Body of pancreas (tissue), 4 donors: ENCODE data around the gene PNKD. TPM values are rescaled to one million over a fixed set of nuclear protein-coding genes. Genes with fewer than 3 reads are reported as not detected.

Source experiments
- ATAC-seq: fragments of 150-250 bp; one replicate; pipeline ENCODE4 v1.9.1; 2016
- DNase-seq, 4 donors: peaks; one replicate each; pipeline ENCODE4 v3.0.0-alpha.2; 2019
- H3K27ac ChIP-seq, 4 donors: fragments of 200-600 bp; sonication (generic); 1 replicate in 3 of 4; 2 replicates in 1 of 4; pipeline versions ENCODE4 v1.5.1 to v1.6.1; 2016 to 2019; ENCODE audit warnings: mild to moderate bottlenecking in 1 of 4, mixed read lengths in 1 of 4, moderate library complexity in 1 of 4
- H3K27me3 ChIP-seq, 2 donors: fragments of 200-600 bp; sonication (generic); one replicate each; pipeline ENCODE4 v1.6.0; 2016; ENCODE audit warnings: mild to moderate bottlenecking in 1 of 2
- H3K36me3 ChIP-seq, 2 donors: fragments of 200-600 bp; sonication (generic); replicated peaks in 1 of 2; 2 replicates each; pipeline ENCODE4 v1.5.1; 2016; ENCODE audit warnings: low read depth in 2 of 2; ENCODE audit not compliant: insufficient read depth in 1 of 2
- H3K4me1 ChIP-seq: fragments of 200-600 bp; sonication (generic); one replicate; pipeline ENCODE4 v1.6.0; 2016
- H3K4me3 ChIP-seq, 2 donors: fragments of 200-600 bp; sonication (generic); 1 replicate in 1 of 2; 2 replicates in 1 of 2; pipeline ENCODE4 v1.5.1; 2016 to 2019
- H3K9me3 ChIP-seq, 3 donors: fragments of 200-600 bp; sonication (generic); 1 replicate in 2 of 3; 2 replicates in 1 of 3; pipeline ENCODE4 v1.5.1; 2016
- POLR2A ChIP-seq, 3 donors: fragments of 450-650 bp; IDR thresholded peaks; one replicate each; pipeline ENCODE4 v1.6.1; 2016; ENCODE audit warnings: antibody characterized with exemption in 3 of 3, mild to moderate bottlenecking in 2 of 3
- WGBS, 2 donors: methylation state at CpG; one replicate each; pipeline ENCODE4 v1.1.5; 2017; 5-methylcytosine and 5-hydroxymethylcytosine counted together
- intact Hi-C: fragments of 100-400 bp; cut with DNase I; formaldehyde crosslinking; loops from one replicate; pipeline ENCODE4 v1.15.1; 2023
- total RNA-seq, 2 donors: library from RNA; depleted of rRNA; stranded (reverse); fragments of >200 nt; gene quantifications; one replicate each; pipeline ENCODE4 v1.1.0, GENCODE V29; 2016
- TF ChIP-seq, protein P1 (sequence below), 7 experiments: fragments of 450-650 bp in 4 of 7; fragments of 200-600 bp in 3 of 7; sonication (generic) in 3 of 7; IDR thresholded peaks; one replicate each; pipeline ENCODE4 v1.5.1; 2016 to 2019; ENCODE audit warnings: antibody characterized with exemption in 7 of 7

Gene PNKD
- total RNA-seq, 2 donors from 2014 or later: 17.1 to 21.3 TPM

- no peaks in the 10 kb centered on the region for H3K9me3 ChIP-seq
- H3K4me3 ChIP-seq: no peak overlapping the region
- TF ChIP-seq, protein P1, sequence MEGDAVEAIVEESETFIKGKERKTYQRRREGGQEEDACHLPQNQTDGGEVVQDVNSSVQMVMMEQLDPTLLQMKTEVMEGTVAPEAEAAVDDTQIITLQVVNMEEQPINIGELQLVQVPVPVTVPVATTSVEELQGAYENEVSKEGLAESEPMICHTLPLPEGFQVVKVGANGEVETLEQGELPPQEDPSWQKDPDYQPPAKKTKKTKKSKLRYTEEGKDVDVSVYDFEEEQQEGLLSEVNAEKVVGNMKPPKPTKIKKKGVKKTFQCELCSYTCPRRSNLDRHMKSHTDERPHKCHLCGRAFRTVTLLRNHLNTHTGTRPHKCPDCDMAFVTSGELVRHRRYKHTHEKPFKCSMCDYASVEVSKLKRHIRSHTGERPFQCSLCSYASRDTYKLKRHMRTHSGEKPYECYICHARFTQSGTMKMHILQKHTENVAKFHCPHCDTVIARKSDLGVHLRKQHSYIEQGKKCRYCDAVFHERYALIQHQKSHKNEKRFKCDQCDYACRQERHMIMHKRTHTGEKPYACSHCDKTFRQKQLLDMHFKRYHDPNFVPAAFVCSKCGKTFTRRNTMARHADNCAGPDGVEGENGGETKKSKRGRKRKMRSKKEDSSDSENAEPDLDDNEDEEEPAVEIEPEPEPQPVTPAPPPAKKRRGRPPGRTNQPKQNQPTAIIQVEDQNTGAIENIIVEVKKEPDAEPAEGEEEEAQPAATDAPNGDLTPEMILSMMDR (IDR thresholded peaks at IDR 0.05): no peak
- TF ChIP-seq POLR2A (IDR thresholded peaks at IDR 0.05): no peak
- H3K27me3 ChIP-seq: no peaks in the 10 kb centered on the region
- ATAC-seq (peak; percentile 10), DNase-seq (peak; percentile 53 to 69 (median 62))
- H3K4me1 ChIP-seq: peaks cover 82% of the 10 kb centered on the region
- WGBS, 2 donors: 22 to 27% methylated on average over 5 of the region's 5 CpGs
- peak overlapping the region; percentile 97 to 99 (median 98) for H3K27ac ChIP-seq
- intact Hi-C loops: no loop called here
- no peaks in the 10 kb centered on the region for H3K36me3 ChIP-seq
These were observed 24.2 kb downstream of the PNKD start for GRCh38 chr2:218294430-218295022.

DNA sequence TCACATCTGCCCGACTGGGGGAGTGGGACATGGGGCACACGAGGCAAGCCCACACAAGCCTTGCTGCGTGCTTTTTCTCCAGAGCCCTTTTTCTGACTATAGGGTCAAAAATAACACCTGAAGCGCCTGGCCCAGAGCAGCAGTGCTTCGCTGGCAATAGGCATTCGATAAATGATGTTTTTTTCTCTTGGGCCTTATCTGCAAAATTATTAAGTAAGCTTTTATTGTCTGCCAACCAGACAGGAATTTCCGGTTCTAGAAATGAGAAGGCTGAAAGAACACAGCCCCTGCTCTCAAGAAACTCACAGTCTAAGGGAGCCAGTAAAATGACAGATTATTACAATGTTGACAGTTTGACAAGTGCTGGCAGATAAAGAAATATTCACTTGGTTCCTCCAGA is 24.7 kb downstream of the PNKD start:
- peak; percentile 58 to 84 (median 66) for DNase-seq
- H3K4me1 ChIP-seq: peaks cover 77% of the 10 kb centered on the region

DNA sequence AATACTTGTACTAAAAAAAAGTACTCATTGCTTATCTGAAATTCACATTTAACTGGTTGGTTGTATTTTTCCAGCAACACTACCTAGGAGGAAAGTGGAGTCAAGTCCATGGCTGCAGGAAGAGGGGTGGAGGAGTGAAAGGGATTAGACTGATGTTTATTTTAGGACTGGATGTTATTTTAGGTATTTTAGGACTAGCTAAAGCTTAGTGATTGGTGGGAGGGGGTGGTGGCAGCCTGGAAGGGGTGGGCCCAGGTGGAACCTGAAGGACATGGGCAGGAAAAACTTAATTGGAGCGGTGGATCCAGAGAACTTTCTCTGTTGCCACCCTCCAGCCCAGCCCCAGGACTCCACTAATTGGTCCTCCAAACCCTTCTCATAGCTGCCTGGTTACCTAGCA is 25.9 kb downstream of the PNKD start:
- TF ChIP-seq, protein P1 (IDR thresholded peaks at IDR 0.05): no peak
- no peak for TF ChIP-seq POLR2A (IDR thresholded peaks at IDR 0.05)
- intact Hi-C loops: no loop called here
- H3K27ac ChIP-seq: peak overlapping the region; percentile 32 to 99 (median 98)

More for the DNA sequence above, 24.7 kb downstream of the PNKD start:
- Histone ChIP-seq H3K27me3 (no peaks in the 10 kb centered on the region), H3K4me3 (no peak overlapping the region), H3K27ac (peak overlapping the region; percentile 97 to 99 (median 98)), H3K9me3 (no peaks in the 10 kb centered on the region), H3K36me3 (no peaks in the 10 kb centered on the region)
- ATAC-seq: peak; percentile 51
- TF ChIP-seq, protein P1 (IDR thresholded peaks at IDR 0.05): peak in 1 of 7 experiments; percentile 2
- peak in 2 of 3 donors; percentile 81 to 86 for TF ChIP-seq POLR2A (IDR thresholded peaks at IDR 0.05)
- 8 to 28% methylated on average over 7 of the region's 7 CpGs for WGBS, 2 donors
- intact Hi-C loops: no loop called here

GRCh38 chr2:218296847-218297246 is 26.5 kb downstream of the PNKD start:
- TF ChIP-seq, protein P1 (IDR thresholded peaks at IDR 0.05): no peak
- no peak for TF ChIP-seq POLR2A (IDR thresholded peaks at IDR 0.05)
- 77% methylated on average over 7 of the region's 7 CpGs for WGBS, 2 donors
- no peak overlapping the region for H3K4me3 ChIP-seq
- ATAC-seq: no peak
- DNase-seq: no peak
- peaks cover 72% of the 10 kb centered on the region for H3K4me1 ChIP-seq
- intact Hi-C loops: no loop called here
- H3K27ac ChIP-seq: peak overlapping the region in 3 of 4 donors; percentile 98 to 99 (median 98)
- H3K27me3 ChIP-seq: no peaks in the 10 kb centered on the region
- no peaks in the 10 kb centered on the region for H3K36me3 ChIP-seq
- H3K9me3 ChIP-seq: no peaks in the 10 kb centered on the region

More for the DNA sequence above, 25.9 kb downstream of the PNKD start:
- Histone ChIP-seq H3K4me1 (peaks cover 68% of the 10 kb centered on the region), H3K27me3 (no peaks in the 10 kb centered on the region), H3K9me3 (no peaks in the 10 kb centered on the region), H3K4me3 (no peak overlapping the region), H3K36me3 (no peaks in the 10 kb centered on the region)
- ATAC-seq: no peak
- no peak for DNase-seq
- WGBS, 2 donors: 73 to 88% methylated on average over 1 of the region's 1 CpG
